ENCODE data around the gene PKDREJ. TPM values are rescaled to one million over a fixed set of nuclear protein-coding genes. Genes with fewer than 3 reads are reported as not detected.

The PKDREJ gene
- total and polyA plus RNA-seq, 8 donors, result under 0.01 to 0.10 (median 0.06) TPM; not detected in 5

DNA sequence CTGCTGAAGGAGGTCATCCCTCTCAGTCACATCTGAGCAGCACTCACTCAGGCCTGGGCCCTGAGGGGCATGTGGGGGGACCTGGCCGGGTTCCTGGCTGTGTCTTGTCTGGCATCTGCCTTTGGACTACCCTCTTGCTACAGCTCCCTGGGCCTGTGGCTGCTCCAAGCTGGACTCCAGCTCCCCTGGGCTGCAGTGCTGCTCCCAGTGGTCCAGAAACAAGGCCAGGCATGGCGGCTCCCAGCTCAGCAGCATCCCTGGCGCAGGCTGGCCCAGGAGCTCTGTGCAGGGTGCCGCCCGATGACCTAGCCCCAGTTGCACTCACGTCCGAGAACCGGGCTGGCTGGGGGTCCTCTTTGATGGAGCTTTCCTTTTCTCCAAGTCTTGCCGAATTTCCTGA lies 18.4 kb downstream of the PKDREJ start:
- Histone ChIP-seq H3K4me3 (no peak overlapping the region), H3K36me3 (peaks cover 6 to 40% (median 31%) of the 10 kb centered on the region in 4 donors), H3K27ac (no peak overlapping the region), H3K27me3 (no peaks in the 10 kb centered on the region), H3K9me3 (no peaks in the 10 kb centered on the region), H3K4me1 (peaks cover 0 to 33% (median 20%) of the 10 kb centered on the region in 4 donors)
- no peak for DNase-seq
- WGBS, 5 donors, result 90 to 94% (median 91%) methylated on average over 8 to 9 of the region's 9 CpGs
- TF ChIP-seq POLR2A (IDR thresholded peaks at IDR 0.05) (no peak), POLR2AphosphoS5 (IDR thresholded peaks at IDR 0.05) (no peak), EP300 (IDR thresholded peaks at IDR 0.05) (no peak)
- TF ChIP-seq, protein P1, sequence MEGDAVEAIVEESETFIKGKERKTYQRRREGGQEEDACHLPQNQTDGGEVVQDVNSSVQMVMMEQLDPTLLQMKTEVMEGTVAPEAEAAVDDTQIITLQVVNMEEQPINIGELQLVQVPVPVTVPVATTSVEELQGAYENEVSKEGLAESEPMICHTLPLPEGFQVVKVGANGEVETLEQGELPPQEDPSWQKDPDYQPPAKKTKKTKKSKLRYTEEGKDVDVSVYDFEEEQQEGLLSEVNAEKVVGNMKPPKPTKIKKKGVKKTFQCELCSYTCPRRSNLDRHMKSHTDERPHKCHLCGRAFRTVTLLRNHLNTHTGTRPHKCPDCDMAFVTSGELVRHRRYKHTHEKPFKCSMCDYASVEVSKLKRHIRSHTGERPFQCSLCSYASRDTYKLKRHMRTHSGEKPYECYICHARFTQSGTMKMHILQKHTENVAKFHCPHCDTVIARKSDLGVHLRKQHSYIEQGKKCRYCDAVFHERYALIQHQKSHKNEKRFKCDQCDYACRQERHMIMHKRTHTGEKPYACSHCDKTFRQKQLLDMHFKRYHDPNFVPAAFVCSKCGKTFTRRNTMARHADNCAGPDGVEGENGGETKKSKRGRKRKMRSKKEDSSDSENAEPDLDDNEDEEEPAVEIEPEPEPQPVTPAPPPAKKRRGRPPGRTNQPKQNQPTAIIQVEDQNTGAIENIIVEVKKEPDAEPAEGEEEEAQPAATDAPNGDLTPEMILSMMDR (IDR thresholded peaks at IDR 0.05), result no peak
- intact Hi-C loops (cut with DNase I; ENCODE audit: low total_unique reads), result no loop called here

DNA sequence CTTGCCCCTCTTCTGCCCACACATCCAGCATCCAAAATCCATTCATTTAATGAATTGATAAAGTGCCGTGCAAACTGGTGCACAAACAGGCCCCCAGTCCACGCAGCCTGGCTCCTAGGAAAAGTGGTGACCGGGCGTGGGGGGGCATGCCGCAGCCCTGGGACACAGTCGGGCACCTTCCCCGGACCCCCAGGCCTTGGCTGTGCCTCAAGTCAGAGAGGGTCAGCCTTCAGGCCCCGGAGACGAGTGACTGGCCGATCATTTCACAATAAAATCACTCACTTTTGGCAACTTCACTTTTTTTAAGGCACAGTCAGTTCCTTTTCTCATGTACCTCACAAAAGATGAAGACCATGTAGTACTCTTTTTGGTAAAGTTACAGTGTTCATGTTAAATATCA lies 21.1 kb downstream of the PKDREJ start:
- H3K36me3 ChIP-seq, result peaks cover 6 to 67% (median 58%) of the 10 kb centered on the region in 4 donors
- H3K9me3 ChIP-seq, result no peaks in the 10 kb centered on the region
- no peak overlapping the region for H3K4me3 ChIP-seq
- no peak for DNase-seq
- no peaks in the 10 kb centered on the region for H3K27me3 ChIP-seq
- intact Hi-C loops (cut with DNase I; ENCODE audit: low total_unique reads), result no loop called here
- H3K4me1 ChIP-seq, result peaks cover 0 to 23% (median 10%) of the 10 kb centered on the region in 4 donors
- no peak for TF ChIP-seq EP300 (IDR thresholded peaks at IDR 0.05)
- TF ChIP-seq, protein P1 (IDR thresholded peaks at IDR 0.05), result no peak
- TF ChIP-seq POLR2A (IDR thresholded peaks at IDR 0.05), result no peak
- no peak overlapping the region for H3K27ac ChIP-seq
- WGBS, 5 donors, result 84 to 96% (median 94%) methylated on average over 10 of the region's 10 CpGs

DNA sequence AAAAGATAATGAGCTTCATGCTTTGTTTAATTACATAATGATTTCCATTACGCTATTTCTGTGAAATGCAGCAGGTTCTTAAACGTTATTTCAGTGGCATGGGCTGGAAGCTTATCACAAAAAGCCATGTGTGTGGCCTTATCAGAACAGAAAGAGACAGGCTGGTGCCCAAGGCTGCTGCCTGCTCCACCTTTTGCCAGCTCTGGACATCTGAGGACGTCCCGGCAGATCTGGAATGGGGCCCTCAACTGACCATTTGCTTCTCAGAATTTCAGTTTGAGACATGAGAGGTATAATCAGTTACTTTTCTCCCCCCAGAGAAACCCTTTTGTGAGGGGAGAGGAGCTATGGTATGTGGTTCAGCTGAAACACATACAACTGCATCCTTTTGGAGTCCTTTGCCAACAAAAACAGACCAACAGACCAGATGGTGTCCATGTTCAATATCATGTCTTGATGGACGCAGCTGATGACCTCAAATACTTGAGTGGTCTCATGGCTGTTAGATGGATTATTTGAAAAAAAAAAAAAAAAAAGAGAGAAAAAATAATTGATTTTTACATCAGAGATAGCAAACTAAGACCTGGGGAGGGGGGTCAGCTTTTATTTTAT lies 21.6 kb downstream of the PKDREJ start:
- intact Hi-C loops (cut with DNase I; ENCODE audit: low total_unique reads), result no loop called here
- TF ChIP-seq POLR2A (IDR thresholded peaks at IDR 0.05) (no peak), POLR2AphosphoS5 (IDR thresholded peaks at IDR 0.05) (no peak), EP300 (IDR thresholded peaks at IDR 0.05) (no peak)
- TF ChIP-seq, protein P1 (IDR thresholded peaks at IDR 0.05), result no peak
- WGBS, 5 donors, result 35 to 55% (median 54%) methylated on average over 5 of the region's 5 CpGs
- no peak overlapping the region for H3K27ac ChIP-seq
- DNase-seq, result no peak
- peaks cover 0 to 23% (median 10%) of the 10 kb centered on the region in 4 donors for H3K4me1 ChIP-seq
- H3K9me3 ChIP-seq, result no peaks in the 10 kb centered on the region
- H3K27me3 ChIP-seq, result no peaks in the 10 kb centered on the region
- H3K4me3 ChIP-seq, result no peak overlapping the region
- H3K36me3 ChIP-seq, result peaks cover 6 to 67% (median 60%) of the 10 kb centered on the region in 4 donors

DNA sequence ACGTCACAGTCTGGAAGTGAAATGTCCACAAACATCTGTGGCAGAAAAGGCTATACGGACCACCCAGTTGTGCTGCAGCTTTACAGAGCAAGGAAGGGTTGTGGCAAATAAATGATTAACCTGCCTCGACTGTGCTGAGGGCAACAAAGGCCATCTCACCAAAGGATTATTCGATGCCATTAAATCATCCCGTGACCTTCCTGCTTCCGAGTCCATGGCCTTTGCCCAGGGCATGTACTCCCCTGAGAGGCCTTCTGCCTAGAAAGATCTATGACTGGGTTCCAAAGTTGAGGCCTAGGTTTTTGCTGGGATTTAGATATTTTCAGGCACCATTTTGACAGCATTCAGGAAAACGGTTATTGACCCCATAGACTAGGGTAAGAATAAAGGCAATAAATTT lies 22.2 kb downstream of the PKDREJ start:
- WGBS, 5 donors, result 74 to 87% (median 78%) methylated on average over 7 of the region's 7 CpGs
- intact Hi-C loops (cut with DNase I; ENCODE audit: low total_unique reads), result no loop called here

More for the DNA sequence above, 22.2 kb downstream of the PKDREJ start:
- Histone ChIP-seq H3K27me3 (no peaks in the 10 kb centered on the region), H3K4me3 (no peak overlapping the region), H3K27ac (no peak overlapping the region), H3K4me1 (peaks cover 0 to 18% (median 10%) of the 10 kb centered on the region in 4 donors), H3K9me3 (no peaks in the 10 kb centered on the region), H3K36me3 (peaks cover 6 to 72% (median 65%) of the 10 kb centered on the region in 4 donors)
- TF ChIP-seq, protein P1 (IDR thresholded peaks at IDR 0.05), result no peak
- TF ChIP-seq POLR2AphosphoS5 (IDR thresholded peaks at IDR 0.05), result no peak
- no peak for TF ChIP-seq POLR2A (IDR thresholded peaks at IDR 0.05)
- no peak for TF ChIP-seq EP300 (IDR thresholded peaks at IDR 0.05)
- no peak for DNase-seq

Data from stomach (tissue), 9 donors.